ENCODE results near the gene PRR16.

The PRR16 gene

GRCh38 chr5:120463006-120463680 is 957 bp upstream of the PRR16 start:
- no peak for DNase-seq (ENCODE audit: low spot score)

- DNase-seq (ENCODE audit: low spot score): peak; percentile 48
Measured at GRCh38 chr5:120464627-120465435, 731 bp downstream of the PRR16 start.

- peak; percentile 35 for DNase-seq (ENCODE audit: low spot score)
Measured at GRCh38 chr5:120465436-120465961, 1.4 kb downstream of the PRR16 start.

GRCh38 chr5:120466341-120467006 is 2.4 kb downstream of the PRR16 start:
- DNase-seq (ENCODE audit: low spot score): no peak

GRCh38 chr5:120471971-120472370 is 7.9 kb downstream of the PRR16 start:
- no peak for DNase-seq (ENCODE audit: low spot score)

- no peak for DNase-seq (ENCODE audit: low spot score)
Measured at GRCh38 chr5:120472911-120473310, 8.8 kb downstream of the PRR16 start.

GRCh38 chr5:120473332-120473731 is 9.2 kb downstream of the PRR16 start:
- DNase-seq (ENCODE audit: low spot score): no peak

GRCh38 chr5:120476063-120476462 is 12.0 kb downstream of the PRR16 start:
- no peak for DNase-seq (ENCODE audit: low spot score)

GRCh38 chr5:120479066-120479465 is 15.0 kb downstream of the PRR16 start:
- DNase-seq (ENCODE audit: low spot score): no peak

- no peak for DNase-seq (ENCODE audit: low spot score)
Measured at GRCh38 chr5:120499876-120500563, 35.9 kb downstream of the PRR16 start.

- no peak for DNase-seq (ENCODE audit: low spot score)
Measured at GRCh38 chr5:120502531-120502930, 38.4 kb downstream of the PRR16 start.

GRCh38 chr5:120503341-120503740 is 39.2 kb downstream of the PRR16 start:
- DNase-seq (ENCODE audit: low spot score): no peak

- no peak for DNase-seq (ENCODE audit: low spot score)
Measured at GRCh38 chr5:120504057-120504456, 40.0 kb downstream of the PRR16 start.

GRCh38 chr5:120507197-120507596 is 43.1 kb downstream of the PRR16 start:
- no peak for DNase-seq (ENCODE audit: low spot score)

- DNase-seq (ENCODE audit: low spot score): no peak
Measured at GRCh38 chr5:120507800-120508463, 43.8 kb downstream of the PRR16 start.

GRCh38 chr5:120509053-120509452 is 45.0 kb downstream of the PRR16 start:
- no peak for DNase-seq (ENCODE audit: low spot score)

GRCh38 chr5:120510098-120510637 is 46.1 kb downstream of the PRR16 start:
- DNase-seq (ENCODE audit: low spot score): no peak

GRCh38 chr5:120510994-120511686 is 47.0 kb downstream of the PRR16 start:
- no peak for DNase-seq (ENCODE audit: low spot score)

- DNase-seq (ENCODE audit: low spot score): no peak
Measured at GRCh38 chr5:120512068-120512467, 48.0 kb downstream of the PRR16 start.

GRCh38 chr5:120512791-120513650 is 48.9 kb downstream of the PRR16 start:
- DNase-seq (ENCODE audit: low spot score): no peak
